AG04450 (cell line): ENCODE results near the gene TGM3. TPM values are rescaled to one million over a fixed set of nuclear protein-coding genes. Genes with fewer than 3 reads are reported as not detected.

Source experiments
- CTCF ChIA-PET: fragments of 300-600, 350-600 bp; formaldehyde crosslinking; extraction: SDS; loops from one replicate; lab custom pipeline; 2022; ENCODE audit warnings: antibody characterized with exemption, inconsistent platforms; lab: Charles Lee
- POLR2A ChIA-PET: fragments of 350-600 bp; formaldehyde crosslinking; extraction: SDS; loops from one replicate; lab custom pipeline; 2021; ENCODE audit warnings: antibody characterized with exemption, inconsistent platforms; lab: Yijun Ruan, JAX
- DNase-seq: peaks from one replicate; pipeline ENCODE4 v3.0.0-alpha.2; 2011; ENCODE audit warnings: low read depth, low spot score
- H3K27ac ChIP-seq: one replicate; pipeline ENCODE4 v1.5.1; 2012; ENCODE audit warnings: low read depth, low read length, control low read depth
- H3K27me3 ChIP-seq: one replicate; pipeline ENCODE4 v1.6.0; 2012; ENCODE audit warnings: low read length; ENCODE audit not compliant: control insufficient read depth, insufficient read depth
- H3K4me3 ChIP-seq: 2 replicates; pipeline ENCODE4 v1.5.1; 2011; ENCODE audit warnings: mild to moderate bottlenecking, low read depth, low read length, control low read depth
- H3K9me3 ChIP-seq: 2 replicates; pipeline ENCODE4 v1.5.1; 2012; ENCODE audit warnings: low read length; ENCODE audit not compliant: control insufficient read depth, insufficient read depth
- CTCF ChIP-seq: IDR thresholded peaks from 2 replicates; pipeline ENCODE4 v1.5.1; 2011; ENCODE audit warnings: low read depth, low read length, control low read depth, inconsistent platforms
- polyA plus RNA-seq: library from polyadenylated mRNA; depleted of rRNA; stranded (reverse); fragments of >200 nt; gene quantifications from 2 replicates; pipeline ENCODE4 v1.2.3, GENCODE V29; 2011

The TGM3 gene
- polyA plus RNA-seq, 1 experiment, result not detected

GRCh38 chr20:2311329-2311728 lies 15.5 kb downstream of the TGM3 start:
- TF ChIP-seq CTCF, result no peak
- DNase-seq, result no peak
- POLR2A ChIA-PET, result no interaction called here
- Histone ChIP-seq H3K4me3 (no peak overlapping the region), H3K27ac (no peak overlapping the region), H3K27me3 (no peaks in the 10 kb centered on the region), H3K9me3 (no peaks in the 10 kb centered on the region)
- CTCF ChIA-PET, result no interaction called here

GRCh38 chr20:2312876-2313275 lies 17.1 kb downstream of the TGM3 start:
- Histone ChIP-seq H3K9me3 (no peaks in the 10 kb centered on the region), H3K27ac (no peak overlapping the region), H3K27me3 (no peaks in the 10 kb centered on the region), H3K4me3 (no peak overlapping the region)
- POLR2A ChIA-PET, result no interaction called here
- CTCF ChIA-PET, result interaction anchor here (0.6 kb wide), 1 partner anchor 347 kb away, joined by 5 read pairs; no protein-coding TSS in a partner anchor
- no peak for DNase-seq
- TF ChIP-seq CTCF, result no peak

- CTCF ChIA-PET, result no interaction called here
- no peak for TF ChIP-seq CTCF
- no peaks in the 10 kb centered on the region for H3K9me3 ChIP-seq
- DNase-seq, result no peak
- H3K27ac ChIP-seq, result no peak overlapping the region
- POLR2A ChIA-PET, result no interaction called here
- no peak overlapping the region for H3K4me3 ChIP-seq
- no peaks in the 10 kb centered on the region for H3K27me3 ChIP-seq
Measured at GRCh38 chr20:2313316-2313715, 17.5 kb downstream of the TGM3 start.

GRCh38 chr20:2314759-2315439 lies 19.1 kb downstream of the TGM3 start:
- H3K27ac ChIP-seq, result no peak overlapping the region
- DNase-seq, result no peak
- CTCF ChIA-PET, result no interaction called here
- peaks cover 4% of the 10 kb centered on the region for H3K27me3 ChIP-seq
- H3K4me3 ChIP-seq, result no peak overlapping the region
- no peaks in the 10 kb centered on the region for H3K9me3 ChIP-seq
- no peak for TF ChIP-seq CTCF
- POLR2A ChIA-PET, result no interaction called here

- no peak for DNase-seq
- POLR2A ChIA-PET, result no interaction called here
- H3K4me3 ChIP-seq, result no peak overlapping the region
Measured at GRCh38 chr20:2315440-2315778, 19.6 kb downstream of the TGM3 start.

More at GRCh38 chr20:2315440-2315778, 19.6 kb downstream of the TGM3 start:
- Histone ChIP-seq H3K9me3 (no peaks in the 10 kb centered on the region), H3K27me3 (peaks cover 4% of the 10 kb centered on the region), H3K27ac (no peak overlapping the region)
- CTCF ChIA-PET, result interaction anchor here (0.9 kb wide), 1 partner anchor 36 kb away, joined by 3 read pairs; no protein-coding TSS in a partner anchor
- TF ChIP-seq CTCF, result no peak
